GM21737 (cell line): Measurements from ENCODE around the gene CPNE2.
"Not testable (repeated sequence)": the region's sequence is repeated elsewhere in the genome, so short reads cannot be mapped to it uniquely, and the experiment has no call there.

Experiments used
- ATAC-seq: cut with Tn5 transposase; IDR thresholded peaks from one replicate; pipeline ENCODE4 v1.9.1; 2021; ENCODE audit warnings: mild to moderate bottlenecking, moderate library complexity; ENCODE audit not compliant: unreplicated experiment

The CPNE2 gene

DNA sequence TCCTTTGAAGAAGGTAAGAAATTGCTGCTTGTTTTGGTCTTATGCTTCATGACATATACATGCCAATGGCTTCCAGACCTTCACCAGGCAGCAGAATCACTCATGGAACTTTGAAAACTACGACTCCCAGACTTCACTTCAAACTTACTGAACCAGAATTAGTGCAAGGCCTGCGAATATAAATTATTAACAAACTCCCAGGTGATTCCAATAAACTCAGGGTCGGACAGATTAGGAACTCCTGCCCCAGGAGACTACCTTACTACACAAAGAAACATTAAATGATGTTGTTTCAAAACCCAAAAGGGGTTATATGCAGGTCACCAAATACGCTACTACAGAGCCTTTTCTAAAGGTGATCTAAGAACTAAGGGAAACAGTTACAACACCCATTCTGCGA, 73.1 kb downstream of the CPNE2 start:
- no peak for ATAC-seq

DNA sequence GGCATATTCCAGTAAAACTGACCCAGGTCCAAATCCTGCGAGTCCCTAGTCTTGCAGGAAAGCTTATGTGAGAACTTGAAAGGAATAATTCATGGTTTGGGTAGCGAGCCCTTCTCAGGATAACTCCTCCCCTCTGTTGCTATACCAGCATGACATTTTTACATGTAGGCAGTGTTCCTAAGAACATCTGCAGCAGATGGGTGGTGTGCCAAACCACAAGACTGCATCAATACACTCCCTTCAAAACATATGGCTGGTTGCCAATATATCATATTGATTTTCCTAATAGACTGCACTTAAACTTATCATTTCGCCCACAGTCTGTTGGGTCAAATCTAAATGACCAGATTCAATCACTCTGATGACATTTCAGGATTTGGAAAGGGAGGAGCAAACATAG, 73.6 kb downstream of the CPNE2 start:
- ATAC-seq: no peak

DNA sequence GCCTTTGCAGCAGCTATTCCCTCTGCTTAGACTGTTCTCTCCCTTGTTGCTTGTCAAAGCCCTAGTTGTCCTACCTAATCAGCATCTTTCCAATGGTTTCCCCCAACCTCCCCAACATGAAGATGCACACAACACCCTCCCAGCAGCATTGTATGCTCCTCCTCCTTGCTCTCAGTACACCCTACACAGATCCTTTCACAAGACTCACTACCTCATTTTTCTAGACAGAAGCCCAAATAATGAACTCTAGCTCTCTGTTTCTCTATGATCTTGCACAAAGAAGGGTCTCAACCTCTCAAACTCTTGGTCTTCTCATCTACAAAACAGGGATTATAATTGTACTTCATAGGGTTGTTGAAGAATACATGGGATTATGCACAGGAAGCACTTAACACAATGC, 74.1 kb downstream of the CPNE2 start:
- no peak for ATAC-seq

GRCh38 chr16:57166951-57167350, 74.6 kb downstream of the CPNE2 start:
- no peak for ATAC-seq

GRCh38 chr16:57167538-57167937, 75.2 kb downstream of the CPNE2 start:
- no peak for ATAC-seq

DNA sequence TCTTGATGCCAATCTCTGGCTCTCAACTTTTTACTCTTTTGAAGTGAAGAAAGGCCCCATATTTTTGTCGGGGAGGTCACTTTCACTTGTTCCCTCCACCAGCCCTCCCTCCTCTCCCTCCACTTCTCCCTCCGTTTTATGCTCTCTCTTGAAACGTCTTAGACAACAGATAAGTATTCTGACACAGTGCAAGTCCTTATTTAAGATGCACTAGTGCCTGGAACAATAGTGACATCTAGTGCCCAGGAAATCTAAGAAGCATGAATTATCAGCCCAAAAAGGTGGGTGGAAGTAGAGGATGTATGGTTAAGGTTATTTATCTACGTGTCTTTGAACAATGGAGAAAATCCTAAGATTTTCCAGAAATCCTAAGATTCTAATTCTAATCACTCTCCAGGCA, 75.6 kb downstream of the CPNE2 start:
- ATAC-seq: peak; percentile 55

- no peak for ATAC-seq
These were observed 76.9 kb downstream of the CPNE2 start for GRCh38 chr16:57169327-57169726.

DNA sequence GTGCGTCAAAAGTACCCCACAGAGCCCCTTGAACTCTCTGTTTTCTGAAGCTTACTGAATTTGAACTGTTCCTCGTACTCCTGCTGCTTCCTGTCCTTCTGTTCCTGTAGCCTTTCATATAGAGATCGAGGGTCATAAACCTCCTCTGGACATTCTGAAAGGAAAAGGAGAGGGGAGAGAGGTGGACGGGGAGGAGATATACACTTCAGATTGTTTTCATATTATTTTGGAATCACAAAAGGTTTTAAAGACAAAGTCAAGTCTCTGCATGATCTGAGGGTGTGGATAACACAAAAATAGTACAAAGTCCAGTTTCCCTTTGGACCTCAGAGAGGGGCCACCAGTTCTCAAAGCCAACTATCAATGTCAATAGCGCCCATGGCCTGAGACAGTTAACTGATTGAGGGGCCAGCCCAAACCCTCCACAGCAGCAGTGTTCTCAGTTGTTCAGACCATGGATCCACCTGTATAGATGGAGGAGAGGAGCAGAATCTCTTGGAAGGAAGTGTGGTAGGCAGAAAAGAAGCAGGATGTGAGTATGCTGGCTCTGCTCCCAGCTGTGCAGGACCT, 80.4 kb downstream of the CPNE2 start:
- no peak for ATAC-seq

DNA sequence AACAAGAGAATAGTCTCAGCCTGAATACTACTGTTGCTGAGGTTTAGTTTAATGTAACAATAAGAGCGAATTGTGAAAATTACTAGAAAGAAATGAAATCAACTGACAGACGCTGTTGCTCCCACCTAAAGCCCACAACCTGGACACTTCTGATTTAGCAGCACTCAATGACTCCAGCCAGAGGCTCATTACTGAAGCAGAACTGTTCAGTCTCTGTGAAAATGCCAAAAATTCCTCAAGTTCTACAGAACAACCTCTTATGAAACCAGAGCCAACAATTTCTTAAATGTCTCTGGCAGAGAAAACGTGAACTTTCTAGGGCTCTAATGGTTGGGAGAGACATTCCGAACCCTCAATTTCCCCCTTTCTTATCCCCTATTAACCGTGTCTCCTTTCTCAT, 83.5 kb downstream of the CPNE2 start:
- no peak for ATAC-seq

DNA sequence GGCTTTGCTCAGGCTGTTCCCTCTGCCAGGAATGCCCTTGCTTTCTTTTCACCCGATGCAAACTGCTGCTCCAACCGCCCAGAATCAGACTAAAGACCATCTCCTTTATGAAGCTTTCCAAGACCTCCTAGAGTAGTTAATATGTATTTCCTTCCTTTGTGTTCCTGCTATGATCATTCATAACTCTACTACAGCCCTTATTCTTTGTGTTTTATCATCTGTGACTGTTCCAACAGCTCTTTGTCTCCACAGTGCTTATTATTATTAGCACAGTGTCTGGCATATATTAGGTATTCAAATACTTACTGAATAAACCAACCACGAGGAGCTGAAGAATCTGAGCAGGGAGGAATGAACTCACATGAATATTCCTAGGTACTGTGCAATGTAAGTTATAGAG, 85.8 kb downstream of the CPNE2 start:
- no peak for ATAC-seq

DNA sequence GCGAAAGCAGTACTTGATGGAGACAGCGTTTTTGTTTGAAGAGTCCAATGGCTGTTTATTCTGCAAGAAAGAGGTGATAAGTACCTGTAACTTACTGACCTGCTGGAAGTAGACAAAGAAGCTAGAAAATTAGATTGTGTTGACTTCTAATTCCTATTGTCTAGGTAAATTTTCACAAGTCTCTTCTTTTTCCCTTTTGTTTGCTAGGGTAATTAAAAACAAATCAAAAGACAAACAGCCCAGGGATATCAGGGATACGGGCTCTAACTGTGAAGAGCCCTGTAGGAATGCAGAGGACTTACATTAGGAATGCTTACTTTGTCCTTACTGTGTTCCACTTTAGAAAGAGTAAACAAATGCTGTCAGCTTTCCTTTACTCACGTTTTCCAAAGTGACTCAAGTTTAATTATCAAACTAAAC, 86.4 kb downstream of the CPNE2 start:
- no peak for ATAC-seq

- no peak for ATAC-seq
These were observed 86.9 kb downstream of the CPNE2 start for GRCh38 chr16:57179215-57179828.

- no peak for ATAC-seq
These were observed 91.7 kb downstream of the CPNE2 start for GRCh38 chr16:57184113-57184512.

GRCh38 chr16:57184887-57185445, 92.6 kb downstream of the CPNE2 start:
- no peak for ATAC-seq

GRCh38 chr16:57185446-57185944, 93.1 kb downstream of the CPNE2 start:
- peak; percentile 31 for ATAC-seq

- peak; percentile 89 for ATAC-seq
These were observed 93.8 kb downstream of the CPNE2 start, which contains the start of the genes PSME3IP1 and RSPRY1 for GRCh38 chr16:57185945-57186871. Gene PSME3IP1, minus strand, starts transcription at chr16:57186039. Its CDS starts 12,185 bp downstream, at chr16:57173854. Gene RSPRY1, plus strand, starts transcription at chr16:57186329. Its CDS starts 18,330 bp downstream, at chr16:57204659.

DNA sequence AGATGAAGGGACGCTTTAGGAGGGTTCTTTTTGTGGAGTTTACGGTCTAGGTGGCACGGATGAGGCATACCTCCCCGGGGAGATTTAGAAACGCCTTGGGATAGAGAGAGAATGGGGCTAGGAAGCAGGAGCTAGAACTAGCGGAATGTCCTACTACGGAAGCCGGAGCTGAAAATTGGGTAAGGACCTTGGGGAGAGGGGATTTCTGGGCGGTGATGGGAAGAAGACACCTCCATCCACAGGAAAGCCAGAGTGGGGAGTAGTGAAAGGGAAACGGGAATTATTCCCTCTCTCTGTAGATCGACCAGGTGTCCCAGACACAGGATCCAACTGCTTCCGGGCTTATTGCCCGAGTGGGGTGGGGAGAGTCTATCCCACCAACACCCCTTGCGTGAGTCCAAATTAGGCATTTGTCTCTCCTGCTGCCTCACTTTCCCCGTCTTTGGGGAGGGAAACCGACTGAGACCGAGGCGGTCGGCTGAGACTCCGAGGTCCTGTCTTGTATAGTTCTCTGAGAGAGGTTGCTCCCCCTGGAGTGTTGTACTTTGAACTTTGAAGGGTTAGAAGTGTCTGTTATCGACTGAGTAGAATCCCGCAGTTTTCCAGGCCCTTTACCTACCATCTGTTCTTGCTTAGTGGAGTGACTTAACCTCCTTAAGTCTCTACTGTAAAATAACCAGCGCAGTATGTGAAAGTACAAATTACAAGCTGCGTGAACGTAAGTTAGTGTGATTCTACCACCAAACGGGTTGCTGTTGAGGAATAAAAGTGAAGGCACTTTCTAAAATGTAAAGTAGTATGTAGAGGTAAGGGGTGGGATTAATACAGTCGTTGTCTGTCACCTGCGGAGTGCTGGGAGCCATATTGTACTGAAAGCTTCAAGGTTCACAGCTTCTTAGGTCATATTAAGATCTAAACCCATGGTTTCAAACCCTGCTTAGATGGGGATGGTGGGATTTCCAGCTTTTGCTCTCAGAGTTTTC, 94.8 kb downstream of the CPNE2 start:
- no peak for ATAC-seq

DNA sequence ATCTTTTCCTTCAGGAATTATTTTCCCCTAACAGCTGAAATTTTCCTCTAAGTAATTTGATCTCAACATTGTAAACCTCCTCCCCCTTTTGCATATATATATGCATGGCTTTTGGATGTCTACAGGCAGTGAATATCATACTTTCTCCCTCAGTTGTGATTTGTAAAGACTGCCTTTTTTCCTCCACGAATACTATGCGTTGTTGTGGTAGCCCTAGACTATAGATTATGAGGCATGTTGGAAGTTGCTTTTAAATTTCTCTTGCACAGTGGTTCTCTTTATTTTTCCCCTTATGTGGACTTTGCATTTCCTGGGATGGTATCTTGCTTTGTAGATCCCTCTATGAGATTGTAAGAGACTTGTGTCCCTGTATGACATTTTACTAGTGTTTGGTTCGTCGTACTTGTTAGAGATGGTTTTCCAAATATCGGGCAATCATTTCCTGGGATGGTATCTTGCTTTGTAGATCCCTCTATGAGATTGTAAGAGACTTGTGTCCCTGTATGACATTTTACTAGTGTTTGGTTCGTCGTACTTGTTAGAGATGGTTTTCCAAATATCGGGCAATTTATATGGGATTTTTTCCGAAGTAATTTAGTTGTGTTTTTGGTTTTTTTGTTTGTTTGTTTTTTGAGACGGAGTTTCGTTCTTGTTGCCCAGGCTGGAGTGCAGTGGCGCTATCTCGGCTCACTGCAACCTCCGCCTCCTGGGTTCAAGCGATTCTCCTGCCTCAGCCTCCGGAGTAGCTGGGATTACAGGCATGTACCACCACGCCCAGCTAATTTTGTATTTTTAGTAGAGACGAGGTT, 95.7 kb downstream of the CPNE2 start:
- not testable (repeated sequence) for ATAC-seq

- ATAC-seq: no peak
These were observed 96.3 kb downstream of the CPNE2 start for GRCh38 chr16:57188711-57189002.
